BLaER1 treated with 17β-estradiol and CSF1 and Interleukin-3, amounts not matched to agents 10 nM and 100 nM (cell line): ENCODE data around the gene SLC4A3.
"Not testable (repeated sequence)": the region's sequence is repeated elsewhere in the genome, so short reads cannot be mapped to it uniquely, and the experiment has no call there.

Source experiments
- H3K27ac ChIP-seq, 11 experiments: shearing (Covaris generic); formaldehyde crosslinking; 2 replicates each; pipeline ENCODE4 v1.8.1; 2022
- H3K27me3 ChIP-seq, 11 experiments: shearing (Covaris generic); formaldehyde crosslinking; 2 replicates each; pipeline ENCODE4 v1.8.1; 2022
- H3K36me3 ChIP-seq, 11 experiments: shearing (Covaris generic); formaldehyde crosslinking; 2 replicates each; pipeline ENCODE4 v1.8.1; 2022
- H3K4me1 ChIP-seq, 10 experiments: shearing (Covaris generic); formaldehyde crosslinking; 2 replicates each; pipeline ENCODE4 v1.8.1; 2022
- H3K4me2 ChIP-seq, 11 experiments: shearing (Covaris generic); formaldehyde crosslinking; 2 replicates each; pipeline ENCODE4 v1.8.1; 2022
- H3K4me3 ChIP-seq, 10 experiments: shearing (Covaris generic); formaldehyde crosslinking; 2 replicates each; pipeline ENCODE4 v1.8.1; 2022
- H3K9ac ChIP-seq, 11 experiments: shearing (Covaris generic); formaldehyde crosslinking; 2 replicates each; pipeline ENCODE4 v1.8.1; 2022
- H3K9me3 ChIP-seq, 11 experiments: shearing (Covaris generic); formaldehyde crosslinking; replicated peaks in 1 of 11; 2 replicates each; pipeline ENCODE4 v1.8.1; 2022
- H4K20me1 ChIP-seq, 11 experiments: shearing (Covaris generic); formaldehyde crosslinking; 2 replicates each; pipeline ENCODE4 v1.8.1; 2022
- Cebpa-rat ChIP-seq, 11 experiments: shearing (Covaris generic); IDR thresholded peaks; 2 replicates each; pipeline ENCODE4 v1.8.1; 2022

SLC4A3 gene

DNA sequence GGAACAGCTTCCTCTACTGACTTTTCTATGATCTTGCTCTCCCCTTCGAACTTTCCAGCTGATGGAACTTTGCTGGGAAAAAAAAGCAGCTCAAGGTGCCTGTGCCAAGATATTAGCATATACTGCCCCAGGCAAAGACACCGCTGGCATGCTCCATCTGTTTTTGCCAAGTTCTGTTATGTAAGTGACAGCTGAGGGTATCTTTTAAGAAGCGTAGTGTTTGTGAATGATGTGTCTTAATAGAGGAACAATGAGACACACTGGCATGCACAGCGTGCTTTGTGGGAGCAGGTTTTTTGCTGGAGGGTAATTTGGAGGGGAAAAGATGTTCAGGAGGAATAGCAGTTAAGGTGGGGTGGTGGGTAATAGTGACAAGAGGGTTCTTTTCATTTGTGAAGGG is 47.8 kb downstream of the SLC4A3 start:
- Histone ChIP-seq H3K27me3 (no peaks in the 10 kb centered on the region), H4K20me1 (no peaks in the 10 kb centered on the region), H3K9me3 (peaks cover 0 to 17% (median 11%) of the 10 kb centered on the region in 11 experiments; a peak in 10 of 22 replicates), H3K27ac (no peak overlapping the region), H3K4me3 (no peak overlapping the region), H3K4me1 (no peaks in the 10 kb centered on the region), H3K36me3 (no peaks in the 10 kb centered on the region), H3K4me2 (no peak overlapping the region), H3K9ac (no peak overlapping the region)
- TF ChIP-seq Cebpa-rat (IDR thresholded peaks at IDR 0.05), result no peak

DNA sequence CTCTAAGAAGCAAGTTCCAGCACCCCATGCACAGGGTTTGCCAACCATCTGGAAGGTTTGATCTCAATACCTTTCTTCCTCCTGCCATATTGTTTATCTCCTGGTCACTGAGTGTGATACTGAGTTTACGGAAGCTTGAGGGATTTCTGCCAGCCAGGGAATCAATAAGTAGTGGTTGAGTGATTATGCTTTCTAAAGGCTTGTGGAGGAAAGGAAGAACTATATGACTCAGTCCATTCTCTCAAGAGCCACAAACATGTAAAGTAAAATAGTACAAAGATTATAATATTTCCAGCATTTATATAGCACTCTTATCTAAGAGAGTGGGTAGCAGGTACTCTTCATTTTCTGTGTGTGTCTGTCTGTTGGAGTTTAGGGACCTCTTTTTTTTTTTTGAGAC is 49.2 kb downstream of the SLC4A3 start:
- Histone ChIP-seq H3K27ac (no peak overlapping the region), H3K9me3 (peaks cover 3 to 17% (median 11%) of the 10 kb centered on the region in 11 experiments; a peak in 14 of 22 replicates), H3K4me3 (no peak overlapping the region), H3K9ac (no peak overlapping the region), H3K4me2 (no peak overlapping the region), H3K36me3 (no peaks in the 10 kb centered on the region), H3K27me3 (no peaks in the 10 kb centered on the region), H3K4me1 (peaks cover 0 to 13% (median 3%) of the 10 kb centered on the region in 10 experiments; a peak in 7 of 20 replicates), H4K20me1 (no peaks in the 10 kb centered on the region)
- no peak for TF ChIP-seq Cebpa-rat (IDR thresholded peaks at IDR 0.05)

DNA sequence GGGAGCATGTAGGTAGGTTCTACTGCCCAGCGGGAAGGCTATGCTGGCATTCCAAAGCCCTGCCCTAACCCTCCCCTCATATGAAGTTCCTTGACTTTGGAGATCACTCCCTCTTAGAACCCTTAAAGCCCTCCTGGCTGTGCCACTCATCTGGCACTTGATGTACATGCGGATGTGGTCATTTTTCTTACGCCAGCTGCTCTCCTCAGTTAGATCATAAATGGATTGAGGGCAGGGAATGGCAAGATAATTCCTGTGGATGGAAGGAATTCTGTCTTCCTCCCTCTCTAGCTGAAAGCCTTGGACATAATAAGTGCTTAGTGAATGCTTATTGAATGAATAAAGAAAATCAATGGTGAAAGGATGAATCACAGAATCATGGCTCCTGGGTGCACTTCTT is 51.6 kb downstream of the SLC4A3 start:
- no peaks in the 10 kb centered on the region for H3K36me3 ChIP-seq
- H3K9me3 ChIP-seq, result peaks cover 9 to 24% (median 17%) of the 10 kb centered on the region in 11 experiments; a peak in 19 of 22 replicates
- H3K27ac ChIP-seq, result no peak overlapping the region
- H3K4me2 ChIP-seq, result no peak overlapping the region
- no peak overlapping the region for H3K9ac ChIP-seq
- H4K20me1 ChIP-seq, result no peaks in the 10 kb centered on the region
- TF ChIP-seq Cebpa-rat (IDR thresholded peaks at IDR 0.05), result no peak
- H3K27me3 ChIP-seq, result 0 out of 22 replicates have a peak, but pooled peaks cover 0 to 3% (median 0%) of the 10 kb centered on the region in 11 experiments
- peaks cover 0 to 23% (median 5%) of the 10 kb centered on the region in 10 experiments; a peak in 14 of 20 replicates for H3K4me1 ChIP-seq
- no peak overlapping the region for H3K4me3 ChIP-seq

DNA sequence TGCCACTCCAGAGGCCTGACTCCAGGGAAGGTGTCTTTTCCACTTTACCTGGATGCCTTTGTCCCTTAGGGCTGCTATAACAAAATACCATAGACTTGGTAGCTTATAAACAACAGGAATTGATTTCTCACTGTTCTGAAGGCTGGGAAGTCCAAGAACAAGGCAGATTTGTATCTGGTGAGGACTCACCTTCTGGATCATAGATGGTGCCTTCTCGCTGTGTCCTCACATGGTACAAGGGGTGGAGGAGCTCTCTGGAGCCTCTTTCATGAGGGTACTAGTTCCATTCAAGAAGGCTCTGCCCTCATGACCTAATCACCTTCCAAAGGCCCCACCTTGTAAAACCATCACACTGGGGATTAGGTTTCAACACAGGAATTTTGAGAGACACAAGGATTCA is 52.1 kb downstream of the SLC4A3 start:
- Histone ChIP-seq H3K36me3 (no peaks in the 10 kb centered on the region), H3K4me3 (no peak overlapping the region), H3K9me3 (peaks cover 8 to 24% (median 15%) of the 10 kb centered on the region in 11 experiments; a peak in 17 of 22 replicates), H3K27ac (no peak overlapping the region), H3K9ac (no peak overlapping the region), H3K4me1 (peaks cover 2 to 25% (median 9%) of the 10 kb centered on the region in 10 experiments), H3K27me3 (0 out of 22 replicates have a peak, but pooled peaks cover 0 to 3% (median 0%) of the 10 kb centered on the region in 11 experiments), H3K4me2 (no peak overlapping the region), H4K20me1 (no peaks in the 10 kb centered on the region)
- TF ChIP-seq Cebpa-rat (IDR thresholded peaks at IDR 0.05), result no peak

DNA sequence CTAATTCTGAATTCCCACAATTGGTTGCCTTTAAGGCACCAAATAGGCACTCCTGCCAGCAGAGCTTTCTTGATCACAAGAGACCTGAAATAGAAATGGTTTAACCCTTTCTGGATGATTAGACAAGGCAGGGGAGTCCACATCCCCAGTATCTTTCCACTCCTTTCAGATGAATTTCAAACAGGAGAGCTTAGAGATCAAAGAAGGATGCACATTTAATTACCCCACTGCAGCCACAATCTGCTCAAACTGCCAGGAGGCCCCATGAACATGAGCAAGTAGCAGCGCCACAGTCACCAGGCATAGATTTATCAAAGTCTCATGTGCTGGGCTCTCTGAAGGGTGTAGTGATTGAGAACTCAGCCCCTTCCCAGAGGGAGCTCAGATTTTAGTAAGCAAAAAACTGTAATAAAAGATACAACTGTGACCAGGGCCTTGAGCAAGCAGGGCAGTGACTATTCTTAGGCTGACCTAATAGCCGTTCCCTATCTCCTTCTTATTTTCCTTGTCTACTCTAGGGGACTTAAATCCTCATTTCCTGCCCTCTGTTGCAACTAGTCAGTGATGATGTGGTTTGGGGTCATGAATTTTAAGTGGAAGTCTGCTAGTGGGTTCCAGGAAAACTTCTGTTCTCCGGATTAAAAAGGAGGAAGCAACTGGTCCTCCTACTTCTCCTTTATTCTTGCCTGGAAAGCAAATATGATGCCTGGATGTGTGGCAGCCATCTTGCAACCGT is 53.7 kb downstream of the SLC4A3 start:
- Histone ChIP-seq H3K36me3 (no peaks in the 10 kb centered on the region), H3K4me3 (no peak overlapping the region), H3K9ac (peak overlapping the region in 1 of 11 experiments; percentile 1; a peak in 1 of 22 replicates), H3K9me3 (peaks cover 8 to 24% (median 14%) of the 10 kb centered on the region in 11 experiments; a peak in 17 of 22 replicates), H4K20me1 (no peaks in the 10 kb centered on the region), H3K27ac (peak overlapping the region in 1 of 11 experiments; percentile 50; a peak in 2 of 22 replicates), H3K27me3 (0 out of 22 replicates have a peak, but pooled peaks cover 0 to 3% (median 0%) of the 10 kb centered on the region in 11 experiments), H3K4me1 (peaks cover 16 to 40% (median 24%) of the 10 kb centered on the region in 10 experiments), H3K4me2 (peak overlapping the region in 5 of 11 experiments; percentile 3 to 51 (median 33); a peak in 8 of 22 replicates)
- no peak for TF ChIP-seq Cebpa-rat (IDR thresholded peaks at IDR 0.05)

DNA sequence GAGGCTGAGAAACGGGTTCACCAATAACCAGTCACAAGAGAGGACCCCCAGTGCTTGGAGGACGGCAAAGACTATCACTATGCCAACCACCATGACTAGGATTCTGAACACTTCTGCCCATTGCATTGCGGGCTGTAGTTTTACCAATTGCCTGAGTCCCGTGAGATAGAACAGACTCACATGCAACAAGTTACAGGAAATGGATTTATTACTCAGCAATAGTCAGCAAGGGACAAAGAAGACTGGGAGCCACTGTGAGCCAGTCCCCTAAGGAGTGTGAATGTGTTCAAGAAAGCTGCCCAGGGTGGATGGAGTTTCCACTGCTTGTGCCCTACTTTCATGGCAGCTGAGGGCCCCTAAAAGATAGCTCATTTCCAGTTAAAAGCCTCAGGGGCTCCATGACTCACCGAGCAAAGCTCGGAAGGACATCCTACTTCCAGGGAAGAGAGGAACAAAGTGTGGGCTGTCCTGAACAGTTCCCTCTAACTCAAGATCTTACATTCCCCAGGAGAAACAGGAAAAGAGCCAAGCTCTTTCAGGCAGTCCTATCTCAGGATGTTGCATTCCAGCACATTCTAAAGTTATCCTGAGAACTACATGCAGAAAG is 54.4 kb downstream of the SLC4A3 start:
- H4K20me1 ChIP-seq, result no peaks in the 10 kb centered on the region
- H3K4me3 ChIP-seq, result no peak overlapping the region
- no peak for TF ChIP-seq Cebpa-rat (IDR thresholded peaks at IDR 0.05)
- 0 out of 22 replicates have a peak, but pooled peaks cover 0 to 3% (median 0%) of the 10 kb centered on the region in 11 experiments for H3K27me3 ChIP-seq
- no peaks in the 10 kb centered on the region for H3K36me3 ChIP-seq
- peaks cover 8 to 24% (median 14%) of the 10 kb centered on the region in 11 experiments; a peak in 17 of 22 replicates for H3K9me3 ChIP-seq
- H3K27ac ChIP-seq, result peak overlapping the region in 2 of 11 experiments; percentile 29 to 50; a peak in 5 of 22 replicates
- no peak overlapping the region for H3K9ac ChIP-seq
- H3K4me2 ChIP-seq, result peak overlapping the region in 5 of 11 experiments; percentile 3 to 51 (median 33); a peak in 7 of 22 replicates
- peaks cover 20 to 40% (median 29%) of the 10 kb centered on the region in 10 experiments for H3K4me1 ChIP-seq

DNA sequence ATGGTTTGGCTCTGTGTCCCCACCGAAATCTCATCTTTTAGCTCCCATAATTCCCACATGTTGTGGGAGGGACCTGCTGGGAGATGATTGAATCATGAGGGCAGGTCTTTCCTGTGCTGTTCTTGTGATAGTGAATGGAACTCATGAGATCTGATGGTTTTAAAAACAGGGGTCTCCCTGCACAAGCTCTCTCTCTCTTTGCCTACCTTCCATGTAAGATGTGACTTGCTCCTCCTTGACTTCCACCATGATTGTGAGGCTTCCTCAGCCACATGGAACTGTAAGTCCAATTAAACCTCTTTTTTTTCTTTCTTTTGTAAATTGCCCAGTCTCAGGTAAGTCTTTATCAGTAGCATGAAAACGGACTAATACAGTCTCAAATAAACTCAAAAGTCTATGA is 56.0 kb downstream of the SLC4A3 start:
- H3K27me3 ChIP-seq, H3K36me3 ChIP-seq, H3K4me2 ChIP-seq, H3K4me3 ChIP-seq, H3K27ac ChIP-seq, H3K9ac ChIP-seq, H4K20me1 ChIP-seq: not testable (repeated sequence)
- H3K4me1 ChIP-seq, result peaks cover 20 to 40% (median 33%) of the 10 kb centered on the region in 10 experiments
- H3K9me3 ChIP-seq, result peaks cover 8 to 24% (median 14%) of the 10 kb centered on the region in 11 experiments; a peak in 17 of 22 replicates

DNA sequence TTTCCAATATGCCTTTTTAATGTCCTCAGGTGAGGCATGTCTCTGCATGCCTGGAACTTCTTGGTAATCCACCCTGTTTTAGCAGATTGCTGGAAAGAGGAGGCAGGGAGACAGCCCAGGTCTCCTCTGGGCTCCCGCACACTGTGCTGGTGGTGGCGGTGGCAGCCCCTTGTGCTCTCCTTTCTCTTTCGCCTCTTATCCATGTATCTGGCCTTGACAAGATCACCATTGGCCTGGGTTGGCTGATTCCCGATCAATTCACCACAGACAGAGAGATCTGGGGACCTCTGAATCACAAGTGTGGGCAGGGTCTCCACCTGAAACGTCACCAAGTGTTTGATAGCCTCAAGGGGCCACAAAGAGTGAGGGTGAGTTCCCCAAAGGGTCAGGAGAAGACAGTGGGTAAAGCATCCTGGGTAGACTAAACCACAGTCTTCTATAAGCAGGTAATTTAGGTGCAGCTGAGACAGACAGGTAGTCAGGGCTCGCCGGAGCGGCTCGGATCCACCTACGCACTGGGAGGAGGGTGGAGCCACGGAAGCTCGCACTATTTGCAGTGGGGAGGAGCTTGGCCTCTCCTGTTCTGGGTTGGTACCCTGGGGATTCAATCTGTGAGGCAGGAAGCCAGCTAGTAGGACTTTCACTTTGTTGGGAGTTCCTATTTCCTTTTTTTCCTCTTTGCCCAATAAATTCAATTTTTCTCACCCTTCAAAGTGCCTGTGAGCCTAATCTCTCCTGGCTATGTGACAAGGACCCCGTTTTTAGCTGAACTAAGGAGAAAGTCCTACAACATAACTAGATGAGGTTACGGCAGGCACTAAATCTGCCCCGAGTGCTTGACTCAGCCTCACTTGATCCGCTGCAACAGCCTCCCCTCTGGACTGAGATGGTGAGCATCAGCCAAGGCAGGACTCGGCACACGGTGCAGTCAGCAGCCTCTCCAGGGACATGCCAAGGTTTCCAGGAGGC is 57.6 kb downstream of the SLC4A3 start:
- peak overlapping the region in 9 of 11 experiments; percentile 56 to 73 (median 66); a peak in 17 of 22 replicates for H3K27ac ChIP-seq
- peak overlapping the region; percentile 78 to 94 (median 85) for H3K4me2 ChIP-seq
- peak overlapping the region; percentile 8 to 75 (median 69); a peak in 19 of 22 replicates for H3K9ac ChIP-seq
- no peaks in the 10 kb centered on the region for H3K36me3 ChIP-seq
- no peak for TF ChIP-seq Cebpa-rat (IDR thresholded peaks at IDR 0.05)
- peak overlapping the region; percentile 40 to 70 (median 60) for H3K4me3 ChIP-seq
- H3K9me3 ChIP-seq, result peaks cover 8 to 24% (median 14%) of the 10 kb centered on the region in 11 experiments; a peak in 16 of 22 replicates
- H3K4me1 ChIP-seq, result peaks cover 21 to 40% (median 34%) of the 10 kb centered on the region in 10 experiments
- H4K20me1 ChIP-seq, result no peaks in the 10 kb centered on the region
- 0 out of 22 replicates have a peak, but pooled peaks cover 0 to 3% (median 0%) of the 10 kb centered on the region in 11 experiments for H3K27me3 ChIP-seq
